Panc1 (cell line): Measurements from ENCODE around the gene MAP2K4. TPM values are rescaled to one million over a fixed set of nuclear protein-coding genes. Genes with fewer than 3 reads are reported as not detected.

Source experiments
- ATAC-seq: fragments of 200-7000 bp; cut with Tn5 transposase; 2 replicates; pipeline ENCODE4 v1.9.1; 2020; ENCODE audit warnings: mild to moderate bottlenecking, moderate library complexity
- BruUV-seq: library from RNA; stranded (reverse); fragments of 400-500 nt; replicated peaks from 2 replicates; lab custom pipeline; 2021; lab: Mats Ljungman, UMichigan
- CTCF ChIA-PET: fragments of 300-600 bp; sonication (Branson Sonifier 250); formaldehyde crosslinking; loops from one replicate; lab custom pipeline; 2022; ENCODE audit warnings: antibody characterized with exemption; lab: Charles Lee
- POLR2A ChIA-PET: fragments of 300-600 bp; sonication (Branson Sonifier 250); formaldehyde crosslinking; loops from one replicate; lab custom pipeline; 2022; ENCODE audit warnings: antibody characterized with exemption; lab: Charles Lee
- DNase-seq: peaks from one replicate; pipeline ENCODE4 v3.0.0-alpha.2; 2010; ENCODE audit warnings: low read depth, low spot score
- H3K27ac ChIP-seq: 2 replicates; pipeline ENCODE4 v1.5.1; 2011; ENCODE audit warnings: mild to moderate bottlenecking, low read length, inconsistent platforms
- H3K27me3 ChIP-seq: fragments of 200-500 bp; sonication (Bioruptor generic); 2 replicates; pipeline ENCODE4 v1.6.0; 2014; ENCODE audit warnings: low read length, inconsistent platforms; ENCODE audit not compliant: control insufficient read depth, insufficient read depth
- H3K36me3 ChIP-seq: fragments of 200-500 bp; sonication (Bioruptor generic); 2 replicates; pipeline ENCODE4 v1.5.1; 2014; ENCODE audit warnings: inconsistent platforms, mild to moderate bottlenecking, low read length, moderate library complexity; ENCODE audit not compliant: control insufficient read depth, insufficient read depth
- H3K4me1 ChIP-seq: 2 replicates; pipeline ENCODE4 v1.5.1; 2011; ENCODE audit warnings: inconsistent platforms, mild to moderate bottlenecking, low read length, moderate library complexity; ENCODE audit not compliant: control insufficient read depth, insufficient read depth
- H3K4me3 ChIP-seq, 2 experiments: 2 replicates each; pipeline ENCODE4 v1.5.1; 2011 to 2012; ENCODE audit warnings: low read depth in 2 of 2, low read length in 2 of 2, mild to moderate bottlenecking in 2 of 2, inconsistent platforms in 1 of 2, moderate library complexity in 1 of 2
- H3K9me3 ChIP-seq: fragments of 200-500 bp; sonication (Bioruptor generic); 2 replicates; pipeline ENCODE4 v1.5.1; 2014; ENCODE audit warnings: low read depth, mild to moderate bottlenecking, inconsistent platforms, low read length, moderate library complexity; ENCODE audit not compliant: control insufficient read depth, insufficient read depth
- POLR2AphosphoS5 ChIP-seq: IDR thresholded peaks from 2 replicates; pipeline ENCODE4 v1.6.1; 2012; ENCODE audit warnings: mild to moderate bottlenecking, low read depth, low read length, moderate library complexity
- REST ChIP-seq, 2 experiments: IDR thresholded peaks; 2 replicates each; pipeline ENCODE4 v1.6.1; 2011 to 2012; ENCODE audit warnings: low read depth in 2 of 2, control low read depth in 1 of 2, low read length in 1 of 2, mild to moderate bottlenecking in 1 of 2, moderate library complexity in 1 of 2; ENCODE audit not compliant: insufficient read depth in 1 of 2
- SIN3A ChIP-seq: IDR thresholded peaks from 2 replicates; pipeline ENCODE4 v1.6.1; 2012; ENCODE audit warnings: low read depth, mild to moderate bottlenecking, low read length, moderate library complexity, borderline replicate concordance; ENCODE audit not compliant: insufficient read depth
- TCF7L2 ChIP-seq: IDR thresholded peaks from 2 replicates; pipeline ENCODE4 v1.6.1; 2011; ENCODE audit warnings: mild to moderate bottlenecking, low read depth, low read length, inconsistent platforms
- in situ Hi-C: cut with HindIII; loops from 2 replicates; pipeline ENCODE4 v1.10.0; 2016; ENCODE audit warnings: low sequenced_read_pairs, low pct_unique_long_range_greater_than_20kb
- intact Hi-C: fragments of 100-400 bp; cut with micrococcal nuclease; formaldehyde crosslinking; loops from one replicate; pipeline ENCODE4 v1.10.0; 2022; ENCODE audit not compliant: unreplicated experiment
- total RNA-seq: library from RNA; stranded (reverse); gene quantifications from one replicate; pipeline ENCODE4 v1.2.1, GENCODE V29; 2021; ENCODE audit not compliant: unreplicated experiment
- TF ChIP-seq, protein P1 (sequence below): fragments of 450-650 bp; IDR thresholded peaks from 2 replicates; pipeline ENCODE4 v1.5.1; 2017; ENCODE audit warnings: mild to moderate bottlenecking

The MAP2K4 gene
- total RNA-seq, 1 experiment from 2014 or later, result 16.8 TPM

DNA sequence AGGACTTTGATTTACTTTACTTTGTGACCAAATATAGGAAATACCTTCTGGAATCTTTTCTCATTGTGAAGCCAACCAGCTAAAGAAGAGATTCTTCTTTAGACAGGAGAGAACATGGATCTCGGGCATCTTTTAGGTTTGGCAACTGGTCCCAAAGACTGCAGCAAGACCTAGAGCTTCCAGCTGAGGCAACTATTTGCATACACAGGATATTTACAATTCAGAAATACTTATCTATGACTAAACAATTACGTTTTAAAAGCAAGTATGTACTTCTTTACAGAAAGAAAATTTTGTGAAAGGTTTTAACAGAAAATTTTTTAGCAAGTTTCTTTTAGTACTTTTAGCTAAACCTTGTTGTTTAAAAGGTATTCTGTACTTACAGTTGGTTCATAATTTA lies 106.5 kb downstream of the MAP2K4 start:
- Histone ChIP-seq H3K27me3 (no peaks in the 10 kb centered on the region), H3K36me3 (no peaks in the 10 kb centered on the region; the same call in 1 of the 2 replicates), H3K27ac (no peak overlapping the region), H3K4me1 (no peaks in the 10 kb centered on the region), H3K9me3 (no peaks in the 10 kb centered on the region), H3K4me3 (no peak overlapping the region)
- DNase-seq, result no peak
- CTCF ChIA-PET, result no interaction called here
- in situ Hi-C loops (no loop called here), intact Hi-C loops (no loop called here)
- no TSS peak for BruUV-seq
- no peak for ATAC-seq
- POLR2A ChIA-PET, result no interaction called here
- TF ChIP-seq POLR2AphosphoS5 (no peak), REST (IDR thresholded peaks at IDR 0.05; ENCODE audit: insufficient read depth in 1 of 2, low read depth in 2 of 2, low read length in 1 of 2) (no peak)

DNA sequence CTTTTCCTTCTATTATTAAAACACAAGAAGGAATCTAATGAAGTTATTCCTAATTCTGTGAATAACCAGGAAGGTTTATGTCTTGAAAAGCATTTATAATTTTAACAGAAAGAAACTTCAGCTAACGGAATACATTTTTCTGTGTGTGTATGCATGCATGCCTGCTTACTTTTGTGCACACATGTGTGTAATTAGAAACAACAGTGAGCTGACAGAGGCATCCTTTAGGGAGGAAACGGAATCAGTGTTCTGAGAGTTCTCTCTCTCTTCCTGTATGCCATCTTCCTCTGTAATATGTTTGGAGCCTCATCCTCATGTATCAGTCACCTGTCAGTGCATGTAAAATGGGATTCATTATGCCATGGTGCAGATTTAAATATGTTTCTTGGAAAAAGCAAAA lies 107.0 kb downstream of the MAP2K4 start:
- intact Hi-C loops (no loop called here), in situ Hi-C loops (no loop called here)
- Histone ChIP-seq H3K27ac (no peak overlapping the region), H3K4me3 (no peak overlapping the region), H3K27me3 (no peaks in the 10 kb centered on the region), H3K9me3 (no peaks in the 10 kb centered on the region), H3K4me1 (no peaks in the 10 kb centered on the region), H3K36me3 (no peaks in the 10 kb centered on the region; the same call in 1 of the 2 replicates)
- DNase-seq (no peak), ATAC-seq (no peak)
- TF ChIP-seq POLR2AphosphoS5 (no peak), TCF7L2 (no peak), SIN3A (no peak), REST (IDR thresholded peaks at IDR 0.05; ENCODE audit: insufficient read depth in 1 of 2, low read depth in 2 of 2, low read length in 1 of 2) (no peak)
- TF ChIP-seq, protein P1, sequence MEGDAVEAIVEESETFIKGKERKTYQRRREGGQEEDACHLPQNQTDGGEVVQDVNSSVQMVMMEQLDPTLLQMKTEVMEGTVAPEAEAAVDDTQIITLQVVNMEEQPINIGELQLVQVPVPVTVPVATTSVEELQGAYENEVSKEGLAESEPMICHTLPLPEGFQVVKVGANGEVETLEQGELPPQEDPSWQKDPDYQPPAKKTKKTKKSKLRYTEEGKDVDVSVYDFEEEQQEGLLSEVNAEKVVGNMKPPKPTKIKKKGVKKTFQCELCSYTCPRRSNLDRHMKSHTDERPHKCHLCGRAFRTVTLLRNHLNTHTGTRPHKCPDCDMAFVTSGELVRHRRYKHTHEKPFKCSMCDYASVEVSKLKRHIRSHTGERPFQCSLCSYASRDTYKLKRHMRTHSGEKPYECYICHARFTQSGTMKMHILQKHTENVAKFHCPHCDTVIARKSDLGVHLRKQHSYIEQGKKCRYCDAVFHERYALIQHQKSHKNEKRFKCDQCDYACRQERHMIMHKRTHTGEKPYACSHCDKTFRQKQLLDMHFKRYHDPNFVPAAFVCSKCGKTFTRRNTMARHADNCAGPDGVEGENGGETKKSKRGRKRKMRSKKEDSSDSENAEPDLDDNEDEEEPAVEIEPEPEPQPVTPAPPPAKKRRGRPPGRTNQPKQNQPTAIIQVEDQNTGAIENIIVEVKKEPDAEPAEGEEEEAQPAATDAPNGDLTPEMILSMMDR, result no peak
- ChIA-PET POLR2A (no interaction called here), CTCF (no interaction called here)
- BruUV-seq, result no TSS peak
